GM18520 (cell line): ENCODE measurements around the gene VIM.

Source experiments
- ATAC-seq: cut with Tn5 transposase; IDR thresholded peaks from one replicate; pipeline ENCODE4 v1.9.1; 2021; ENCODE audit not compliant: unreplicated experiment

Gene VIM

GRCh38 chr10:17209302-17209701 is 18.7 kb upstream of the VIM start:
- no peak for ATAC-seq

GRCh38 chr10:17209881-17210280 is 18.2 kb upstream of the VIM start:
- ATAC-seq: no peak

- no peak for ATAC-seq
Measured at GRCh38 chr10:17210361-17210760, 17.7 kb upstream of the VIM start.

GRCh38 chr10:17212802-17213221 is 15.2 kb upstream of the VIM start:
- no peak for ATAC-seq

GRCh38 chr10:17213646-17214349 is 14.2 kb upstream of the VIM start:
- no peak for ATAC-seq

GRCh38 chr10:17214526-17214925 is 13.5 kb upstream of the VIM start:
- ATAC-seq: no peak

- no peak for ATAC-seq
Measured at GRCh38 chr10:17214971-17215781, 12.9 kb upstream of the VIM start.

- no peak for ATAC-seq
Measured at GRCh38 chr10:17215782-17216122, 12.3 kb upstream of the VIM start.

GRCh38 chr10:17216217-17216900 is 11.7 kb upstream of the VIM start:
- ATAC-seq: peak; percentile 100

- no peak for ATAC-seq
Measured at GRCh38 chr10:17216901-17217395, 11.1 kb upstream of the VIM start.

- ATAC-seq: no peak
Measured at GRCh38 chr10:17217631-17218232, 10.3 kb upstream of the VIM start.

GRCh38 chr10:17219024-17219423 is 9.0 kb upstream of the VIM start:
- ATAC-seq: no peak

- ATAC-seq: no peak
Measured at GRCh38 chr10:17220652-17221100, 7.4 kb upstream of the VIM start.

- ATAC-seq: no peak
Measured at GRCh38 chr10:17222329-17222728, 5.7 kb upstream of the VIM start.

- no peak for ATAC-seq
Measured at GRCh38 chr10:17225808-17226207, 2.2 kb upstream of the VIM start.

GRCh38 chr10:17226891-17227303 is 1.1 kb upstream of the VIM start:
- no peak for ATAC-seq

- peak; percentile 34 for ATAC-seq
Measured at GRCh38 chr10:17227367-17228090, 512 bp upstream of the VIM start.

- ATAC-seq: no peak
Measured at GRCh38 chr10:17229016-17229716, 1.1 kb downstream of the VIM start.

GRCh38 chr10:17229717-17229966 is 1.6 kb downstream of the VIM start:
- ATAC-seq: no peak

- ATAC-seq: peak; percentile 31
Measured at GRCh38 chr10:17229967-17230682, 2.1 kb downstream of the VIM start.
